ENCODE data around the gene BZW2. TPM values are rescaled to one million over a fixed set of nuclear protein-coding genes. Genes with fewer than 3 reads are reported as not detected.

The BZW2 gene
- total RNA-seq, 4 donors from 2014 or later, result 50.2 to 69.3 (median 52.3) TPM

- Histone ChIP-seq H3K4me1 (peaks cover 0 to 34% (median 4%) of the 10 kb centered on the region in 4 donors), H3K27ac (peak overlapping the region in 1 of 4 donors; percentile 30), H3K36me3 (peaks cover 0 to 15% (median 0%) of the 10 kb centered on the region in 3 donors), H3K9me3 (no peaks in the 10 kb centered on the region), H3K4me3 (no peak overlapping the region), H3K27me3 (no peaks in the 10 kb centered on the region)
- DNase-seq (ENCODE audit: low spot score in 2 of 2), result peak in 1 of 2 donors; percentile 45
- TF ChIP-seq EP300 (IDR thresholded peaks at IDR 0.05) (peak in 1 of 2 donors; percentile 34), POLR2A (IDR thresholded peaks at IDR 0.05) (no peak)
- 44 to 48% methylated on average over 4 of the region's 4 CpGs for WGBS, 2 donors
These were observed 11.7 kb upstream of the BZW2 start for GRCh38 chr7:16634271-16634738.

- H3K27ac ChIP-seq, result no peak overlapping the region
These were observed 9.4 kb upstream of the BZW2 start for GRCh38 chr7:16636555-16637101.

GRCh38 chr7:16637379-16637778 is 8.6 kb upstream of the BZW2 start:
- H3K4me1 ChIP-seq, result peaks cover 0 to 41% (median 6%) of the 10 kb centered on the region in 4 donors
- WGBS, 2 donors, result 42 to 60% methylated on average over 5 of the region's 5 CpGs
- no peaks in the 10 kb centered on the region for H3K9me3 ChIP-seq
- H3K36me3 ChIP-seq, result peaks cover 0 to 10% (median 0%) of the 10 kb centered on the region in 3 donors
- H3K27me3 ChIP-seq, result no peaks in the 10 kb centered on the region
- no peak for TF ChIP-seq EP300 (IDR thresholded peaks at IDR 0.05)
- no peak for TF ChIP-seq CTCF (IDR thresholded peaks at IDR 0.05)
- no peak for TF ChIP-seq POLR2A (IDR thresholded peaks at IDR 0.05)
- H3K4me3 ChIP-seq, result no peak overlapping the region
- no peak for DNase-seq (ENCODE audit: low spot score in 2 of 2)
- peak overlapping the region in 2 of 4 donors; percentile 15 to 32 for H3K27ac ChIP-seq

More at GRCh38 chr7:16636555-16637101, 9.4 kb upstream of the BZW2 start:
- 49 to 63% methylated on average over 1 of the region's 1 CpG for WGBS, 2 donors
- no peaks in the 10 kb centered on the region for H3K27me3 ChIP-seq
- H3K36me3 ChIP-seq, result peaks cover 0 to 14% (median 0%) of the 10 kb centered on the region in 3 donors
- no peak for DNase-seq (ENCODE audit: low spot score in 2 of 2)
- no peak overlapping the region for H3K4me3 ChIP-seq
- TF ChIP-seq CTCF (IDR thresholded peaks at IDR 0.05), result no peak
- no peak for TF ChIP-seq EP300 (IDR thresholded peaks at IDR 0.05)
- TF ChIP-seq POLR2A (IDR thresholded peaks at IDR 0.05), result no peak
- no peaks in the 10 kb centered on the region for H3K9me3 ChIP-seq
- peaks cover 0 to 41% (median 4%) of the 10 kb centered on the region in 4 donors for H3K4me1 ChIP-seq

GRCh38 chr7:16638282-16639280 is 7.4 kb upstream of the BZW2 start:
- Histone ChIP-seq H3K4me3 (no peak overlapping the region), H3K27ac (no peak overlapping the region), H3K4me1 (peaks cover 0 to 53% (median 6%) of the 10 kb centered on the region in 4 donors), H3K27me3 (no peaks in the 10 kb centered on the region), H3K36me3 (peaks cover 0 to 10% (median 0%) of the 10 kb centered on the region in 3 donors), H3K9me3 (no peaks in the 10 kb centered on the region)
- 56 to 67% methylated on average over 7 of the region's 7 CpGs for WGBS, 2 donors
- DNase-seq (ENCODE audit: low spot score in 2 of 2), result no peak
- TF ChIP-seq CTCF (IDR thresholded peaks at IDR 0.05) (no peak), EP300 (IDR thresholded peaks at IDR 0.05) (no peak), POLR2A (IDR thresholded peaks at IDR 0.05) (no peak)

GRCh38 chr7:16644157-16644556 is 1.8 kb upstream of the BZW2 start:
- H3K36me3 ChIP-seq, result peaks cover 0 to 2% (median 0%) of the 10 kb centered on the region in 3 donors
- H3K9me3 ChIP-seq, result no peaks in the 10 kb centered on the region
- H3K4me3 ChIP-seq, result peak overlapping the region; percentile 83 to 89 (median 87)
- H3K27ac ChIP-seq, result peak overlapping the region in 3 of 4 donors; percentile 86 to 97 (median 97)
- DNase-seq (ENCODE audit: low spot score in 2 of 2), result no peak
- H3K27me3 ChIP-seq, result no peaks in the 10 kb centered on the region
- peaks cover 0 to 55% (median 14%) of the 10 kb centered on the region in 4 donors for H3K4me1 ChIP-seq
- TF ChIP-seq POLR2A (IDR thresholded peaks at IDR 0.05) (no peak), CTCF (IDR thresholded peaks at IDR 0.05) (no peak), EP300 (IDR thresholded peaks at IDR 0.05) (no peak)
- 51 to 52% methylated on average over 4 of the region's 4 CpGs for WGBS, 2 donors

Measured in tibial nerve (tissue), 4 donors.